HG03196 (cell line): ENCODE measurements around the gene KRT1.
"Not testable (repeated sequence)": the region's sequence is repeated elsewhere in the genome, so short reads cannot be mapped to it uniquely, and the experiment has no call there.

ENCODE experiments used
- ATAC-seq: cut with Tn5 transposase; IDR thresholded peaks from one replicate; pipeline ENCODE4 v1.9.1; 2021; ENCODE audit not compliant: unreplicated experiment

Gene KRT1

DNA sequence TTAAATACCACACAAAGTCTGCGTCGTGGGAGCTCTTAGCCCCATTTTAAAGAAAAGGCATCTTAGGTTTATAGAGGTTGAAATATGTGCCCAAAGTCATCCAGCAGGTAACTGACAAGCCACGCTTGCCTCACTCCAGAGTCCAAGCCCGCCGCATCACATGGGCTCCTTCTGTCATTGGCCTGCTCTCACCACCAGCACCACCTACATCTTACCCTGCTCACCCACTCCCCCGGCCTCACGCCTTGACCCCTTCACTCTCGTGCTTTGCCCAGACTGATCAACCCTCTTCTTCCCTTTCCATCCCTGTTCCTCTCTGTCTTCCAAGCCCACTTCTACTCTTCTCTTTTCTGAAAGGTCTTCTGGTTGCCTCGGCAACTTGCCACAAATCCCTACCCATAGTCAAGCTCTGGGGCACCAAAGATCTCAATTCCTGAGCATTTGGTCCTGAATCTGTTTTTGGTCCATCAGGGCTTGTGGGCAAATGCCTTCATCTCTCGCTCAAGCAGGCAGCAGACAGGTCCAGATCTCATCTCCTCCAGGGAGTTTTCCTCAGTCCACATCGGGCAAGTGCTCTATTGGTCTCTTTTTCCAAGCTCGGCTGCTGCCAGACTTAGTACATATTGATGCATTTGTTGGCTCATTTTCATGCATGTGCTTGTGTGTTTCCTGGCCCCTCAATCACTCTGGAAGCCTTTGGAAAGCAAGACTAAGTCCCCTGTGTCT lies 3.5 kb upstream of the KRT1 start:
- no peak for ATAC-seq

- no peak for ATAC-seq
Observed at GRCh38 chr12:52682938-52683574, 2.8 kb upstream of the KRT1 start.

GRCh38 chr12:52682381-52682660 lies 2.1 kb upstream of the KRT1 start:
- ATAC-seq: no peak

DNA sequence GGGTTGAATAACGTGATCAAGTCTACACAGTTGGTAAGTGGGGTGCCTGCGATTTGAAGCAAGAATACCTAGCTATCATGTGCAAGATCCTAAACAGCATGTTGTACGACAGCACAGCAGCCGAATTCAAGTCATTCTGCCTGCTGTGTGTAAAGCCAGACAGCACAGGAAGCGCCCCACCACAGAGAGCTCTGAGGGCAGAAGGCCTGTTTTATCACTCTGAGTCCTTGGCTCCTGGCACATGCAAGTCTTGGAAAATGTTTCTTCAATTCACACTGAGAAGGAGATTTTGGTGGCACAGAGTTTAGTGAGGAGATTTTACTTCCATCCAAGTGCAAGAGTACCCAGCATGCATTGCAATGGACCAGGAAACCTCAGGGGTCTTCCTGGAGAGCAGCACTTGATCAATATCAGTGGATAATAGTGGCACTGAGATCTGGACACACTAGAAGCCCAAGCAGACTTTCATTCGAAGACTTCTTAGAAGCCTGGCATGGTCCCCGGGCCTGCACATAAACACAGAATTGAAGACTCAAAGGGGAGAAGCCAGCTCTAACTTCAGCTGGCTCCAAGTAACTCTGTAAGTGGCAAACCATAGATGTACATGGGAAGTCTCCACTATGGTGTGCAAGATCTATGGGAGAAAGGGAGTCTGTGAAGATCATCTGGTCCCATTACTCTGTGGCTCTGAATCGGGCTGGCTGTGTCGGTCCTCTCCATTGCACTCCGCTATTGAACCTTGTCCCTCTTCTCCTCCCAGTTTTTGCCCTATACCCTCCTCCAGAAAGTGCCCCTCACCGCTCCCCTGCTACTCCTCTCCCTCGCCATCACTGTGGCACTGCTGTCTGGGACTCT lies 1.5 kb upstream of the KRT1 start:
- ATAC-seq: no peak

DNA sequence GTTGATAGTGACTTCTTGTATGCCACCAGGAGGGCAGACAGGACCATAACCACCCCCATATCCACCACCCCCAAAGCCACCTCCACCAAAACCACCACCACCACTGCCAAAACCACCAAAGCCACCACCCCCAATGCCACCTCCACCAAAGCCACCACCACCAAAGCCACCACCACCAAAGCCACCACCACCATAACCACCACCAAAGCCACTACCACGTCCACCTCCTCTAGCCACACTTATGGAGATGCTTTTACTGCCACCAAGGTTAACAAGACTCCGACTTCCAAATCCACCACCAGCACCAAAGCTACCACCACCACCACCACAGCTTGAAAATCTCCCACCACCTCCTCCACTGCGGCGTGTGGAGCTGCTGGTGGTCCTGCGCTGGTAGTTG lies 332 bp downstream of the KRT1 start:
- ATAC-seq: no peak

DNA sequence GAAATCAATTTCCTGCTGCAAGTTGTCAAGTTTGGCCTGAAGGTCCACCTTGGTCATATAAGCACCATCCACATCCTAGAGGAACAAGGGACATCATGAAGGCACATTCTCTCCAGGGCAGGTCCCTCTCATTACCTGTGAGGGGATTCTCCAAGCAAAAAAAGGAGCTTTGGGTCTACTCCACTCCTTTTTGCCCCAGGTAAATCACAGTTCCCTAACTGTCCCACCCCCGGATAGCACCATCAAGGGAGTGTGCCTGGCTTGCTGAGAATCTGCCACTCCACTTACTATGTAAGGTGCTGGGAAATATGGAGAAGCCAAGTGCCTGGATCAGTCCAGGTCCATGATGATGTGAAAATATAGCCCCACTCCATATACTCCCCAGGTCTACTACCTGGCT lies 2.5 kb downstream of the KRT1 start:
- no peak for ATAC-seq

GRCh38 chr12:52677126-52677525 lies 3.1 kb downstream of the KRT1 start:
- no peak for ATAC-seq

DNA sequence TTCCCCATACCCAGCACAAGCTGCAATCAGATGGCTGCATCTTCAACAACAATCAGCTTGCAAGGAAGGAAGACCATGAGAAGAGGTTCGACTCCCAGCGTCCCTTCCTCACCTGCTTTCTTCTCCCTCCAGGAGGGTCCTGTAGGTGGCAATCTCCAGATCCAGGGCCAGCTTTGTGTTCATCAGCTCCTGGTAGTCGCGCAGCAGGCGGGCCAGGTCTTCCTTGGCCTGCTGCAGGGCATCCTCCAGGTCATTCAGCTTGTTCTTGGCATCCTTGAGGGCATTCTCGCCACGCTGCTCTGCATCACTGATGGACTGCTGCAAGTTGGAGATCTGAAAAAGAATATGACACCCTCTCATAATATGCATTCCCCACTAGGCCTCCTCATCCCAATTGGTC lies 4.0 kb downstream of the KRT1 start:
- no peak for ATAC-seq

DNA sequence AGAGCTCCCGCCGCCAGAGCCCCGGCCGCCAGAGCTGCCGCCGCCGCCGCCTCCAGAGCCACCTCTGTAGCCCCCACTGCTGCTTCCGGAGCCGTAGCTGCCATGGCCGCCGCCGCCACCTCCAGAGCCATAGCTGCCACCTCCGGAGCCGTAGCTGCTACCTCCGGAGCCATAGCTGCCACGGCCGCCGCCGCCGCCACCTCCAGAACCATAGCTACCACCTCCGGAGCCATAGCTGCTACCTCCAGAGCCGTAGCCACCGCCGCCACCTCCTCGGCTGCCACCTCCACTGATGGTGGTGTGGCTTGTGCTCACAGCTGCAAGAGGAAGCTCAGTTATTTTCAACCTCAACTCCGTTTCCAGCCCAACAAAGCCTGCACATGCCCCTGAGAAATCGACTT lies 4.9 kb downstream of the KRT1 start:
- ATAC-seq: no peak

- ATAC-seq: no peak
Observed at GRCh38 chr12:52674433-52674775, 5.8 kb downstream of the KRT1 start.

GRCh38 chr12:52673713-52674432 lies 6.3 kb downstream of the KRT1 start:
- ATAC-seq: no peak

DNA sequence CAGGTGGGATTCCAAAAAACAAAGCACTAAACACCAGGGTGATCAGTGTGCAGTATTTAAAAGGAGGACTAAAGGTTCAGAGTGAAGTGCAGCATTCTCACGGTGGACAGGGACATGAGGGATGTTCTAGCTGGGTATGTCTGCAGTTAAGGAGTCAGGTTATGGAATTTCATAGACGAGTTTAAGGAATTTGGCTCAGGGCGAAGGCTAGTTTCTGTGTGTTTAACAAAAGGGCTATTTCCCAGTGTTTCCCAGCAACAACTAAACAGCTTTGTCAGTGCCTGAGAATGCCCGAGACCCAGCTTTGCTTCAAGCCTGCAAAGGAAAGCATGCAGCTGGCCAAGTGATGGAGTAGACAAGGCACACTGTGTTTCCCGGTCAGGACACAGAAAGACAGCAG lies 7.0 kb downstream of the KRT1 start:
- ATAC-seq: no peak

- ATAC-seq: no peak
Observed at GRCh38 chr12:52672321-52672933, 7.8 kb downstream of the KRT1 start.

- no peak for ATAC-seq
Observed at GRCh38 chr12:52670961-52671360, 9.2 kb downstream of the KRT1 start.

DNA sequence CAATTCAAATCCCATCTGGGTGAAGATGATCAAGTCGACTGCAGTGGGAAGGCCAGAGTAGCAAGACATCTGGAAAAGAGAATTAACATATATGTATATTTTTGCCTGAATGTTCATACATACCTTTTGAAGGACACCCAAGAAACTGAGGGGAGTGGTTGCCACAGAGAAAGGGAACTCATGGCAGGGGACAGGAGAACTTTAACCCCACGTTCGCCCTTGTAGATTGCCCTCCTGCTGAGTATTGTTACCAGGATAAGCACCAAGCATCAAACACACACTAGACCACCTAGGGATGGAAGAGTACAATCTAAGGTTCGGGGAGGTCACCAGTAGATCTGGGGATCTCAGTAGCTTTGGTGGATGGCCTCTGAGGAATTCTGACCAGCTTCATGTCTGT lies 9.7 kb downstream of the KRT1 start:
- no peak for ATAC-seq

DNA sequence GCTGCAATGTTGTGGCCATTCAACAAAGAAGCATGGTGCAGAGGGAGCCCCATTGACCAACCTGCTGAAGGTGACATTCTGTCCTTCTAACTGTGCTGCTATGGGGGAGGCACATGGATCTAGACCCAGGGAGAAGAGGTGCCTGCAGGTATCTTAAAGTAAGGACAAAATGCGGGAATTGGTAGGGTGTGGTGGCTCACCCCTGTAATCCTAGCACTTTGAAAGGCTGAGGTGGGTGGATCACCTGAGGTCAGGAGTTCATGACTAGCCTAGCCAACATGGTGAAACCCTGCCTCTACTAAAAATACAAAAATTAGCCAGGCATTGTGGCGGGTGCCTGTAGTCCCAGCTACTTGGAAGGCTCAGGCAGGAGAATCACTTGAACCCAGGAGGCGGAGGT lies 10.3 kb downstream of the KRT1 start:
- ATAC-seq: not testable (repeated sequence)

DNA sequence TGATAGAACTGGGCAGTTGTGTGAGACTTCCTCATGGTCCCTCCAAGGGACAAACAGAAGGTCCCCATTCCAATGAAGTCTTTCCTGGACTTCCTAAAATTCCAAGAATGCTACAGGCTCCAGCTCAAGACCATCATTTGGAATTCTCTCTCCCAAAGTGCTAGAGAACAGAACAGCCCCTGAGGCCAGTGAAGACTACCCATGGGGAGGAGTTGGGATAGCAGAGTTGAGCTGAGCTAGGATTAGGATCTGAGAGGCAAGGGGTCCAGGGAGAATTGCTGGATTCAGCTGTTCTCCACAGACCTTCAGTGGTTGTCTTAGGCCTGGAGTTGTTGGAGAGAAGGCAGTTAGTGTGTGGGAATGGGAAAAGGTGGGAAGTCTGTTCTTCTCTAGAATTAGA lies 10.8 kb downstream of the KRT1 start:
- ATAC-seq: no peak

GRCh38 chr12:52667931-52668330 lies 12.3 kb downstream of the KRT1 start:
- no peak for ATAC-seq

GRCh38 chr12:52667509-52667908 lies 12.7 kb downstream of the KRT1 start:
- ATAC-seq: no peak

DNA sequence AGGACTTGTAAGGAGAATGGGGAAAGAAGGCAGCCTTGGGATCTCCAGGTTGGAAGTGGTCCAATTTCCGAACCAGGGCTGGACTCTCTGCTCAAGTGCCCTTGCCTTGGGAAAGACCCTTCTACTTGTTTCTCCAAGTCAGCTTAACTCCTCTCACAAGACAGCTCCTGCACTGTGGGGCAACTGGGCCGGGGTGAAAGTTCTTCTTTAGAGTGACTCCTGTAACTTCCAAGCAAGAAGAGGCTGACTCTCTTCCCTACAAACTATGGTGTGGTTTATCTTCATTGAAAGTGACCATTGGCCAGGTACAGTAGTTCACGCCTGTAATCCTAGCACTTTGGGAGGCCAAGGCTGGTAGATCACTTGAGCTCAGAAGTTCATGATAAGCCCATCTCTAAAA lies 13.7 kb downstream of the KRT1 start:
- no peak for ATAC-seq

GRCh38 chr12:52663420-52663819 lies 16.8 kb downstream of the KRT1 start:
- ATAC-seq: no peak
